Thyroid gland (tissue), 4 donors: Measurements from ENCODE around the gene LCE1A.

ENCODE experiments used
- CTCF ChIP-seq, 6 experiments: fragments of 200-600 bp in 3 of 6; fragments of 450-650 bp in 3 of 6; sonication (generic) in 3 of 6; IDR thresholded peaks; one replicate each; pipeline ENCODE4 v1.5.1; 2016 to 2019; ENCODE audit warnings: antibody characterized with exemption in 6 of 6, mild to moderate bottlenecking in 2 of 6, inconsistent platforms in 1 of 6, moderate library complexity in 1 of 6
- POLR2A ChIP-seq, 2 donors: fragments of 450-650 bp; IDR thresholded peaks; one replicate each; pipeline ENCODE4 v1.6.1; 2017; ENCODE audit warnings: antibody characterized with exemption in 2 of 2, mild to moderate bottlenecking in 2 of 2, moderate library complexity in 1 of 2

GRCh38 chr1:152827173-152827572, at the start of gene LCE1A:
- TF ChIP-seq CTCF (IDR thresholded peaks at IDR 0.05), result no peak
- no peak for TF ChIP-seq POLR2A (IDR thresholded peaks at IDR 0.05)
